Astrocyte of the cerebellum (primary cell): ENCODE data around the gene LCN2.
"Not testable (repeated sequence)": the region's sequence is repeated elsewhere in the genome, so short reads cannot be mapped to it uniquely, and the experiment has no call there.

ENCODE experiments used
- DNase-seq: peaks from one replicate; pipeline ENCODE4 v3.0.0-alpha.2; 2011; ENCODE audit warnings: low read depth
- H3K4me3 ChIP-seq: 2 replicates; pipeline ENCODE4 v1.5.1; 2011; ENCODE audit warnings: mild to moderate bottlenecking, low read depth, low read length, moderate library complexity
- CTCF ChIP-seq: IDR thresholded peaks from 2 replicates; pipeline ENCODE4 v1.5.1; 2012; ENCODE audit warnings: low read length, low read depth, moderate library complexity, mild to moderate bottlenecking; ENCODE audit errors: missing control alignments
- in situ Hi-C: cut with HindIII; loops from 2 replicates; pipeline ENCODE4 v1.10.0; 2017; ENCODE audit warnings: low sequenced_read_pairs

Gene LCN2

GRCh38 chr9:128180447-128180846 is 31.2 kb downstream of the LCN2 start:
- H3K4me3 ChIP-seq: no peak overlapping the region
- TF ChIP-seq CTCF: no peak
- in situ Hi-C loops: no loop called here
- DNase-seq: no peak

DNA sequence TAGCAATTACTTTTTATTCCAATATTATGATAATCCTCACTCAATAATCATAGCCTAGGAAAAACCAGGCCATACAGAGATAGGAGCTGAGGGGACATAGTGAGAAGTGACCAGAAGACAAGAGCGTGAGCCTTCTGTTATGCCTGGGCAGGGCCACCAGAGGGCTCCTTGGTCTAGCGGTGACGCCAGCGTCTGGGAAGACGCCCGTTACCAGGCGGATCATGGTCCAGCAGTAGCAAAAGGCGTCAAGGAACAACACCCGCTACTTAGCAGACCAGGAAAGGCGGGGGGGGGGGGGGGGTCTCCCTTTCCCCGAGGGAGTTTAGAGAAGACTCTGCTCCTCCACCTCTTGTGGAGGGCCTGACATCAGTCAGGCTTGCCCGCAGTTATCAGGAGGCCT is 32.2 kb downstream of the LCN2 start:
- peak; percentile 47 for TF ChIP-seq CTCF
- DNase-seq, in situ Hi-C loops, H3K4me3 ChIP-seq: not testable (repeated sequence)

GRCh38 chr9:128182893-128183588 is 33.8 kb downstream of the LCN2 start:
- in situ Hi-C loops: no loop called here
- no peak for DNase-seq
- TF ChIP-seq CTCF: no peak
- H3K4me3 ChIP-seq: no peak overlapping the region

- H3K4me3 ChIP-seq: no peak overlapping the region
- TF ChIP-seq CTCF: no peak
- DNase-seq: no peak
- in situ Hi-C loops: no loop called here
Observed at GRCh38 chr9:128185979-128186965, 37.0 kb downstream of the LCN2 start.

- H3K4me3 ChIP-seq: no peak overlapping the region
- TF ChIP-seq CTCF: no peak
- DNase-seq: no peak
- in situ Hi-C loops: no loop called here
Observed at GRCh38 chr9:128187361-128187760, 38.1 kb downstream of the LCN2 start.

GRCh38 chr9:128188209-128188608 is 39.0 kb downstream of the LCN2 start:
- in situ Hi-C loops: no loop called here
- H3K4me3 ChIP-seq: no peak overlapping the region
- no peak for DNase-seq
- no peak for TF ChIP-seq CTCF
